KG1 (cell line): ENCODE measurements around the gene NKX2-2.

ENCODE experiments used
- DNase-seq: peaks from one replicate; lab custom pipeline; 2025; lab: John Stamatoyannopoulos, UW

NKX2-2 gene

DNA sequence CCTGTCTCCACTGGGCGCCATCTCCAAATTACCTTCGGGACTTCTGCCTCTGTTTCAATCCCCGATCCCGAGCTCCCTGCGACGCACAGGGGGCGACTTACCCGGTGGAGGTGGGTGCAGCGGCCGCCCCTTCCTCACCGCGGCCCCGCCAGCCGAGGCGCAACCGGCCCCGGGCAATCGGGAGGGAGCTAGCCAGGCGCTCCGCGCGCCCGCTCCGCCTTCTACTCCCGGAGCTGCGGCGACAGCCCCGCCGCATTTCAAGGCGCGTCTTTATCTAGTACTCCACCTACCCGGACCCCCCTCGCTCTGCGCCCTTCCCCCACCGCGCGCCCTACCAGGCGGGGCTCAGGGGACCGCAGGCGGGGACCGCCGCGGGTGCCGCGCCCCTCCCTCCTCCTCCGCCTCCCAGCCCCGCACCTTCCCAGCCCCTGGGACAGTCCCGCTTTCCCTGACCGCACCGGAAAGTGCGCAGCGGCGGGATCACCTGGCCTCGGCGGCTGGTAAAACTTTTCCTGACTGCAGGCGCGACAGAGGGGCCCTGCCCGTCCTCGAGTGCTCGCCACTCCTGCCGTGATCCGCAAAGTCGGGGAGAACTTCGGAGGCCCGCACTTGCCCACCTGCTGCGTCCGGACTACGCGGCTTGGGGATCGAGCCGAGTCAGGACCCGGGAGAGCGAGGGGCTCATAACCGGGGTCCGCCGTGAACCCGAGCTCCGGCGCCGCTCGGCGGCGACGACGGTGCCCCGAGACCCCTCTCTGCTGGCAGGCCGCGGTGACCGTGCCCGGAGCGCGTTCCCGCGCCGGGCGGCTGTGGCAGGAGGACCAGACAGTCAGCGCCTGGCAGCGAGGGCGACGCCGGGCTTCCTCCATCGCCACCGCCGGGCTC lies 8.0 kb upstream of the NKX2-2 start:
- no peak for DNase-seq

DNA sequence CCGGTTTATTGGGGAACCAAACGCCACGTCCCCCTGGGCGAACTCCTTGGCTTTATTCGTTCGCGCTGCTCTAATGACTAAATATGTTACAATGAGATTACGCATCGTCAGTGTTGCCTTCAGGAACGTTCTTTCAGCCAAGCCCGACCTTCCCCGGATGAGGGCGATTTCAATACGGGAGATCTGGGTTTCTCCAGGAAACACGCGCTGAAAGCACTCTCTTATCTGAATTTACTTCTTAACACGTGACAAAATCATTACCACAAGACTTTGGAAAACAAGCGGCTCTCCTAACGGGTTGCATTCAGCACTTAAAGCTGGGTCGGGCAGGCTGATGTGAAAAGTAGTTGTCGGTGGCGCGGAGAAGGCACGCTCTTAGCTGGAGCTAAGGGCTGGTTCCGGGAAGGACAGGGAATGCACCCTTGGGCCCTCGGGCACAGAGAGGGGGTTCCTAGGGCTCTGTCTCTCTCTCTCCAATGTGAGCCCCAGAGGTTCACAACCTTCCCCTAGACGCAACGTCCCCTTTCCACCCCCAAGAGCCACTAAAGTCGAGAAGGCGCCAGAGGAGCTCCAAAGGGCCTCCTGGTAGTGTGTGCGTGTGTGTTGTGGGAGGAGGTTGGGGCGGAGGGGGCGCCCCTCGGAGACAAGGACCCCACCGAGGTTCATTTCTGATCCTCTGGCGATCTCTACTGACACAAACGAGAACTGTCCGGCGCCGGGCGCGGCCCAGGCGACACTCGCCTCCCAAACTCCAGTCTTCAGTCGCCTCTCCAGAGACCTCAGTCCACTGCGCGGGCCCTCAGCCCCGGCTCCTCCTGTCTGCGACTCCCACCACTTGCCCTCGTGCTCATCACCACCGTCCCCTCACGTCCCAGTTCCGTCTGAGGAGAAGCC lies 7.1 kb upstream of the NKX2-2 start:
- no peak for DNase-seq

DNA sequence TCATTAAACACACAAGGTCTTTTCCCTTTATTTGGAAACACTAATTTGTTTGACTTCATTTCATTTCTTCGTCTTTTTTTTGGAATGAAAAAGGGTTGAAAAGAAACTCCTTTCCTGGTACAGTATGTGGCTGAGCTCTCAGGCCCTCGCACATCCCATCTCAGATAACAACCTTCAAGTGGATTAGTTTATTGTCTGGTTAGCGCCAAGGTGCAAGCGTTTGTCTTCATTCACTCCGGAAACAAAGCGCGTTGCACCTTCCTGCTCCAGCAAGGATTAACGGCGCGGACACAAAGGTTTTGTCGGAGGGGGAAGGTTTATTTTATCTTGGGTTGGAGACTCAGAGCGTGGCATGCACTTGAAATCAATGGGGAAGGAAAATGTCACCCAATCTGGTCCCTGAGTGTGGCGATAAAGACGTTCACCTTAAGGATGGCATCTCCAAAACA lies 5.3 kb upstream of the NKX2-2 start:
- no peak for DNase-seq

DNA sequence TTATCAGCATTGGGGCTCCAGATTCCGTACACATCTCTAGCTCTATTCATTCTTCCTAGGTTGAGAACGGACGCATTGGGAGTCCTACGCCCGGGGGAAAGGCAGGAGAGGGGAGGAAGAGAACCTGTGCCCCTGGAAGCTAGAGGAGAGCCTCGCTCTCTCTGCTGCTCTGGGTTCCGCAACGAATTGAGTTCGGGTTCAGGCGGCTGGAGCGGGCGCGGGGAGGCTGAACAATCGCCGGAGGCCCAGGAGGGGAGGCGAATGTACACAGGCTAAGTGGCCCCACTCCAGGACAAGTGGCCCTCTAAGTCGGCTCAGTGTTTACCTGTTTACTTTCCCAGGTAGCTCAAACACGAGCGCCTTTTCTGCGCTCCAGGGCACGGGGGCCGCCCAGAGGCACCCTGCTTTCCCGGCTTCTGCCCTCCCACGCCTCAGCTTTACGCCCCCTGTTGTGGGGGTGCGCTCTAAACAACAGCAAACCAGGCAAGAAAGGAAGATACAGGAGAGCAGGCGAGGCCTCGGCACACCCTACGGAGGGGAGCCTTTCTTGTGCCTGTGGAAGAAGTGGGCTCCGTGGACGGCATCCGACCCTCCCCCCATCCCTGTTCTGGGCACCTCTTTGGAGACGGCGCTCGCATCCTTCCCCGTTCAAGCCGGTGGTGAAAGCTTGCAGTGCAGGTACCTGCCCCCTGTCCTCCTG lies 4.6 kb upstream of the NKX2-2 start:
- DNase-seq: no peak

DNA sequence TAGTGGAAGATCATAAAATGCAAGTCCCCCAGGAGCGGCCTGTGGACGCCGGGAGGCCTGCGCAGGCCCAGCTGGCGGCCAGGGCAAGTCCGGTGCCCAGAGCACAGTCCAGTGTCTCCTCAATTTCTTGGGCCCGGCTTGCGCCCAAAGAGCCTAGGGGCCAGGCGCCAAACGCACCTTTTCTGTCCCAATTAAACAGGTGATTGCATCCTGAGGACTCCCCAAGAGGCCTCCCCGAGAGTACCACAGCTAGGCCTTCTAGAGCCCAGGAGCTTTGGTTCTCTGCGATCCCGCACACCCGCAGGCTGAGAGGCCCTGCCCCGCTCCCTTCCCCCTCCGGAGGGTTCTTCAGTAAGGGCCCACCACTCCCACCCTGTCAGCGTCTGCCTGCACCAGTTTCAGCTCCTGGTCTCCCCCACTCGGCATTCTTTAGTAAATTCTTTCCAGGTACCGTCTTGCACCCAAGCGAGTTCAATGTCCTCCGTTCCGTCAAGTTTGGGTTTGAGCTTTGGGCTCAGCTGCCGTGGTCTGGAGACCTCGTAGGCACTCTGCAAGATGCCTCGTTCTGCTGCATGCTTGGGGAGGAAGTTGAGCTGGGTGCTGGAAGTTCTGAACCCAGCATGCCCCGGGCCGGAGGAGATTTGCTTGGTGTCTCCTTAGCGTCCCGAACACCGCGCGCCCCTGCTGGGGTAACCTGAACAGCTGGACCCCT lies 3.9 kb upstream of the NKX2-2 start:
- no peak for DNase-seq

DNA sequence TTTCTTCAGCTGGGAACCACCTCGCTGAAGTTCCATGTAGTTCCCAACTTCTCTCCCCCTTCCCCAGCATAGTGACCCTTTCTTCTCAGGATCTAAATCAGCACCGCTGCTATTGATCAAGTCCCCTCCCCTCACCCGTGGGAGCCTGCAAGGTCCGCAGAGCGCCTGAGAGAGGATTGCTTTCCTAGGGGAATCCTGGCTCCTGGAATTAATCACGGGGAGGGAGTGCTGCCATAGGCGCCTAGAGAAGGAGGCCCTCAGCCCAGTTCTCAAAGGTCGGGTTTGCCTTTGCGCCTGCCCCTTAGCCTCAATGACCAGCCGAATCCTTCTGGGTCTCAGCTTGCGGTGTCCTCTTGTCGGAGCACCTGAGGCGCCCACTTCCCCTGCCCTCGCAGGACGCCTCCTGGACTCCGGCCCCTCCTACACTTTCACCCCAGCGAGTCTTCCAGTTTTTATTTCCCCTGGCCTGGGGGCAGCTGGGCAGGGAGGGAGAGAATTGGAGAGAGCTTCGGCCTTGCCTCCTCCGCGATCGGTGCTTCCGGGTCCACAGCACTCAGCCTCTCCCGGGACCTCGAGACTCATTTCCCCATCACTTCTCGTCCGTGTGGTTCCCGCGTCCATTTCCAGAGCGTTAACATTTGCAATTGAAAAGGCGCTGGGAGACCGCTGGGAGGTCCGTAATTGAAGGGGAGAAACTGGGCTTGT lies 3.1 kb upstream of the NKX2-2 start:
- no peak for DNase-seq

DNA sequence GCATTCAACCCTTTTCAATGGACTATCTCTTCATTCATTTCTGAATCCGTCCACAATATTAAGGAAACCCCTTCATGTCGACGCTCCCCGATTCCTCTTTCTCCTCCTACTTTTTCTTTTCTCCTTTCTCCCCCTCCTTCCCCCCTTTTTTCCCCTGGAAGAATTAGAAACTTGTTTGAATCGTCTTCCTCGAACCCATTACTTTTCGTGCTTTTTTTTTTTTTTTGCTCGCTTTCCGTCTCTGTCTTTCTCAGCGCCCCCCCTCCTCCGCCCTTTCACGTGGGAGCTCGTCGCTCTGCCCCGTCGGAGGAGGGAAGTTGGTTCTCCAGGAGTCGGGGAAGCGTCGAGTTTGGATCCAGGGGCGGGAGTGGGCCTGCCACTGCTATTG lies 2.3 kb upstream of the NKX2-2 start:
- DNase-seq: no peak

DNA sequence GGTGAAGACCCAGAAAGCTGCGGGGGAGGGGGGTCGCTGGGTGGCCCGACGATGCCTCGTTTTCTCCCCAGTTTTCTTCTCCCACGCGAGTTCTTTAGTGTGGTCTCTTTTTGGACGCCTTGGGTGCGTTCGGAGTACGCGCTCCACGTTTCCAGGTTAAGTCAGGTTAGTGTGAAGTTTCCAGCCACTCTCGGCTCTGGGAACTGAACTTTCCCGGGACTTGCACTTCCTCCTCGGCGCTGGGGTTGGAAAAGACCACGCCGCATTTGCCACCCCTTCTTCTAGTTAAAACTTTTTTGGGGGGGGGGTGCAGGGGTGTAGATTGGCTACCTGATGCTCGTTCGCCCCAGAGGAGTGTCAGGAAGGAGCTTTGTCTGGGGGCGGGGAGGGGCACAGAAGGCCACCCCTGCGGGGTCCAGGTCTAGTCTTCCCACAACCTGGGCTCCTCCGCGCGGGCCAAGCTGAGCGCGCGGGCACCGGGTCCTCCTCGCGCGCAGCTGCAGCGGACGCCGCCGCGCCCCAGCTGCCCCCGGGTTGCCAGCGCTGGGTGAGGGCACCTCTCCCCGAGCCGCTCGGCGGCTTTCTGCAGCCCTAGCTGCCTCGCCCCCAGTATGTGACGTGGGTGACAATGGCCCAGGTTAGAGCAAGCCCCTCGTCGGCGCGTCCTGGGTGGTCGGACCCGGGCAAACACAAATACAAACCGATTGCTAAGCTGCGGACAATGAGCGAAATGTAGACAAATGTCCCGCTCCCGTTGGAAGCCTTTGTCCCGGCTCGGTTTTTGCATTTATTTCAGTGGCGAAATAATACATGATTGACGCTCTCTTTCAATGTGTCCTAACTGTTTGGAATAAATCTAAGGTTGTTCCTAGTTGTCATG lies 1.7 kb upstream of the NKX2-2 start:
- DNase-seq: no peak

DNA sequence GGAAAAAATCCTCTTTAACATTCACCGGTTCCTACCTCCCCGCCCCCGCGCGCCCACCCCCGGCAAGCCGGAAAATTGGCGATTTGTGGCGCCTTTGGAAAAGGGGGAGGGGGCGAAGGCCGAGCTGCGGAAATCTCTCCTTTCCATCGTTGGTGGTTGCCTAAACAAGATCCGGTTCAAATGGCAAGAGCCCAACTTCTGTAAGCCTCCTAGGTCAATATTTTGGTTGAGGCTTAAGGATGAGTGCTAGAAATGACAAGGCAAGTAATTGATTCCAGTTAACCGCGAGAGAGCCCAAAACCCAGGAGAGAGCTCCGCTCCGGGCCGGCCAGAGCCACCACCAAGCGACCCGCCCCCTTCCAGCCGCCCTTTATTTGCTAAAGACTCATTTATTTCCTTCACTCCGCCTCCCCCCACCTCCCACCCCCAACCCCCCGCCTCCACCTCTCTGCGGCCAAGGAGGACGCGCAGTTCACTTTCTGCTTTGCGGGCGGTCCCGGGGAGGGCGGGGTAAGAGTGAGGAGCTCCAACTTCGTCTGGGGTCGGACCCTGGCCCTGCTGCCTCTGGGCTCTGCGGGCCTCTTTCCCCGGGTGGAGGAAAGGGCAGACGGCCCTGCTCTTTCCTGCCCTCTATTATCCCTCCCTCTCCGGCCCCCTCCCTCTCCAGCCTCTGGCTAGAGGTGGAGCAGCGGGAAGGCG lies 838 bp upstream of the NKX2-2 start:
- no peak for DNase-seq

DNA sequence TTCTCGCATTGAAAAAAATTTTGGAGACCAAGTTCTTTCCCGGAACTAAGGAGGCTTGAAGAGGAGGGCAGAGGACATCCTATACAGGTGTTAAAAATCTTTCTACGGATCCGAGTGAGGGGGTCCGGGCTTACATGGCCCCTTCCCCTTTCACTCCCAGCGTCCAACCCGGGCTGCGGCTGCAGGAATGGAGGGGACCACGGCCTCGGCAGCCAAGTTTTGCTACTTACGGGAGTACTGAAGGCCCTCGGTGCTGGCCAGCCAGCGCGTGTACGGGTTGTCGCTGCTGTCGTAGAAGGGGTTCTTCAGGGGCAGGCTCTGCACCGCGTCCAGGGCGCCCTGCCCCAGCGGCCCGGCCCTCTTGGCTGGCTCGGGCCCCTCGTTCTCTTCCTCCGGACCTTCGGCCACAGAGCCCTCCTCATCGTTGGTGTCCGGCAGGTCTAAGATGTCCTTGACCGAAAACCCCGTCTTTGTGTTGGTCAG lies 642 bp downstream of the NKX2-2 start:
- no peak for DNase-seq

DNA sequence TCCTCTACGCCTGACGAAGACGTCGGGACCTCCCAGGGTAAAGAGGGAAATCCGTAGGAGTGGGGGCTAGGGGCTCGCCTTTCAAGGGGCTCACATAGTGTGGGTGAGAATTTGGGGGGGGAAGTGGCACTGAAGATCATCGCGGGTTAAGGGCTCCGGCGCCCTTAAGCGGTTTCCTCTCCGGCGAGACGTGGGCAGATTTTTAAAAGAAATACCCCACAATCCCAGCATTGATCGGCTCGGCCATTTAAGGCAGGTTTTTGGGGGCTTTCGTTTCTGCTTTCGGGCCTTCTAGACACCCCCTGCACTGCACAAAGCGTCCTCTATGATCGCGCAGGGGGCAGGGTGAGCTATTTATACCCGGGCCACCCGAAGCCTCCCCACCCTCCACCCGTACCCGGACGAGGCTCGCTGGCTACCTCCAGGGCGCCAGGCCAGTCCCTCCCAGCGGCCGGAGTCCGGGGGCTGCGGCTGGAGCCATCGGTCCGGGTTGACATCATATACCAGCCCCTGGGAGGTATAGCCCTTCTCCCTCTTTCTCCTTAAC lies 1.2 kb downstream of the NKX2-2 start:
- DNase-seq: no peak

DNA sequence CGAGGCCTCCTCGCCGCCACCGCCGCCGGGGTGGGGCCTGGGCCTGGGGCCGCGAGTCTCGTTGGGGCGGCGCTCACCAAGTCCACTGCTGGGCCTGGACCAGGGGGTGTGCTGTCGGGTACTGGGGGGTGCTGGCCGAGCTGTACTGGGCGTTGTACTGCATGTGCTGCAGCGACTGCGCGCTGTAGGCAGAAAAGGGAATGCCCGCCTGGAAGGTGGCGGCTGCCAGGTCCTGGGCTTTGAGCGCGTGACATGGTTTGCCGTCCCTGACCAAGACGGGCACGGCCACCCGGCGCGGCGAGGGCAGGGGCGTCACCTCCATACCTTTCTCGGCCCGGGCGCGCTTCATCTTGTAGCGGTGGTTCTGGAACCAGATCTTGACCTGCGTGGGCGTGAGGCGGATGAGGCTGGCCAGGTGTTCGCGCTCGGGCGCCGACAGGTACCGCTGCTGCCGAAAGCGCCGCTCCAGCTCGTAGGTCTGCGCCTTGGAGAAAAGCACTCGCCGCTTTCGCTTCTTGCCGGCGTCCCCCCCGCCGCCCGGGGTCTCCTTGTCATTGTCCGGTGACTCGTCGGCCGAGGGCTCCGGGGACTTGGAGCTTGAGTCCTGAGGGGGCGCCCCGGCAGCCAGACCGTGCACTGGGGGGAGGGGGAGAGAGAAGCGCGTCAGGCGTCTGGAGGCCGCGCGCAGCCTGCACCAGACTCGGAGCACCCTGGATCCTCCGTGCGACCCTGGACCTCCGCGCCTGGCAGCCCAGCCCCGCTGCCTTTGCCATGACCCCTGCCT lies 1.8 kb downstream of the NKX2-2 start:
- DNase-seq: no peak

DNA sequence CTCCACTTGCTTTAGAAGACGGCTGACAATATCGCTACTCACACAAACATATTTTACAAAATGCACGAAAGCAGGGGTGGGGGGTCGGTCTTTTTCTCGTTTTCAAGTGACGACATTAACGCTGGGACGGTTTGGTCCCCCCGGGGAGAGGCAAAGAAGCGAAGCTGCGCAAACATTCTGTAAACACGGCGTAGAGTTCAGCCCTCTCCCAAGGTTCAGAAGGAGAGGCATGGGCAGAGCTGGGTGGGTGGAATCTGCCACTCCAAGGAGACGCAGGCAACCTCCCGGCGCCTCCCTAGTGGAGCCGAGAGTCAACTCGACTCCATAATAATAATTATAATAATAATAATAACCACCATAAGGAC lies 2.4 kb downstream of the NKX2-2 start:
- DNase-seq: no peak

DNA sequence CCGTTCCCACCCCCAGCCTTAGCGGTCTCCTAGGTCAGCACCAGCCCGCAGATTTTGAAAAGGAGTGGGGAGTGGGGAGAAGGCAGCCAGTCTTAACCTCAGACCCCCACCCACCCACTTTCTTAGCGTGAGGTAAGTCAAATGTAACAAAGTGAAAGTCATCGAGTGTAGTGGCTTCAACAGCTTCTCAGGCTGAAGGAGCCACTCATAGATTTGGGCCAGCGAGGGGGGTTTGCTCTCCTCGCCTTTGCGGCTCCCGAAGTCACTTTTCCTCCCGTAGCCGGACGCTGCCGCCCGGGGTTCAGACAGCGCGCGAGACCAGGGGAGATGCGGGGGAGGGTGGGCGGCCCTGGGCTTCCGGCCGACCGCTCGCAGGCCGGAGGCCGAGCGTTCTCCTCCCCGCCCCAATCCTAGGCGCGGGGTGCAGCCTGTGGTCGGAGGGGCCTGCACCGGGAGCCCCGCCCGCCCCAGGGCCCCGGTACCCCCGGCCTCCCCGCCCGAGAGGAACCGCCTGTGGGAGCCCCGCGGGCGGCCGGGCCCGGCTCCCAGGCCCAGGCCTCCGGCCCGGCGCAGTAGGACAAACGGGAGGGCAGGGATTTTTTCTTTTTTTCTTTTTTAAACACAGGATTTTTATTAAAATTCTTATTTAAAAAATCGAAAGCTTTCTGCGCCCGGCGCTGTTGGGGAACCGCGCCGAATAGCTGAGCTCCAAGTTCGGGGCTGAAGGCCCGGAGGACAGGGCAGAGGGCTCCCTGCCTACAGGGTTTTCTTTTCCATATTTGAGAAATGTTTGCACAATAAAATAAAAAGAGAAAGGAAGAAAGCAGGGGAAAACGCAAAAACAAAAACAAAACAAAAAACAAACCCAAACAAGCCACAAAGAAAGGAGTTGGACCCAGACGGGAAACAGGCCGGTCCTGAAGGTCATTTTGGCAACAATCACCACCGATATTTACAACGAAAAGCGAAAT lies 3.2 kb downstream of the NKX2-2 start:
- DNase-seq: no peak

DNA sequence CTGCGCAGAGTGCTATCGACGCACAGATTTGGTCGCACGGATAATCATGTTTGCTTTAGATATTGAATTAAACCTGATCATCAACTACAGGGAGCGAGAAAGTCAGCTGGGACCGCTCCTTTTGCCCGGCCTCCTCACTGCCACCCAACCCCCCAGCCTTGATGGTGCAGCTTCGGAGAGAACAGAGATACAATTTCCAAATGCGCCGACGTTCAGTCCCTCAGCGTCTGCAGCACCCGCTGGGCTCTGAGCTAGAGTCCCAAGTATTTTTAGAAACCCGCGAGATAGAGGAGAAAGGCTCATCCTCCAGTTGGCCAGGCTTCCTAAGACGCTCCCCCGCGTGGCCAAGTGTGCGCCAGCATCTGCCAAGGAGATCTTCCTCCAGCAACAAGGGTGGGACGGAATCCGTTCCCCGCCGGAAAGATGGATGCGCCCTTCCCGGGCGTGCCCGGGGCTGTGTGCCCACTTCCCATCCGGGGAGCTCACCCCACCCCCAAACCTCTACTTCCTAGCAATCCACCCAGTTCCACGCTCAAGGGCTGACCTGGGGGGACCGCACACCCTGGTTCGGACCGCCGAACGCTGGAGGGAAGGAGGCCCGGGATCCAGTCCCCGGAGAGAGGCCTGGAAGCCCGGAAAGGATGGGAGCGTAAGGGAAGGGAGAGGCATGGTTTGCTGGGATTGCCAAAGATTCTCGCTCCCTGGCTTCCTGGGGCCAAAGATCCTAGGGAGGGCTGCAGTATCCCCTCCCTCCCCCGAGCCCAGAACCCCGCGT lies 4.1 kb downstream of the NKX2-2 start:
- no peak for DNase-seq

DNA sequence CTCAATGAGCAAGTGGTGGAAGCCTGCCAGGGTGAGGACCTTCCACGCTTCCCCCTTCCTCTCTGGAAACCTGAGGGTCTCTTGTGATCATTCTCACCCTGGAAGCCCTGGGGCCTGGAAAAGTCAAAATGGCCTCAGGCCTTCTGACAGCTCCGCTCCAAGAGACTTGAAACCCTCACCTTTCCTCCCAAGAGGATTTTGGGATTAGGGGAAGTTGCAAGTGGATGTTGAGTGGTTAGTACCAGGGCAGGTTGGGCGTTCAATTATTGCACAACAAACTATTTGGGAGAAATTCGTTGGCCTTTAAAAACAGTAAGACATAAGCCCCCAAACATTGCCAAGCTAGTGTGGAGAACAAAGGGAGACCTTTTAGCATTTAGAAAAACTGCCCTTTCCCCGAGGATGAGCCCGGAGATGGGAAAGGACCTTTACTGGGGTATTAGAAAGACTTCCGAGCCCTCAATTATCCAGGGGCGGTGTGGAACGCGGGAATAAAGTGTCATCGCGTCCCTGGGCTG lies 4.7 kb downstream of the NKX2-2 start:
- DNase-seq: no peak
